ENCODE measurements around the gene ECE2. TPM values are rescaled to one million over a fixed set of nuclear protein-coding genes. Genes with fewer than 3 reads are reported as not detected.
"Not testable (repeated sequence)": the region's sequence is repeated elsewhere in the genome, so short reads cannot be mapped to it uniquely, and the experiment has no call there.

The ECE2 gene
- total RNA-seq, 2 experiments from 2014 or later, result not detected

GRCh38 chr3:184259878-184260723, 15.7 kb upstream of the ECE2 start:
- CTCF ChIA-PET, result interaction anchor here (1.5 kb wide), 1 partner anchor 10 kb away, joined by 6 read pairs; the partner anchor contains the start of gene EEF1AKMT4
- POLR2A ChIA-PET, result interaction anchor here (1.7 kb wide), 1 partner anchor 20 kb away, joined by 5 read pairs; no protein-coding TSS in a partner anchor

- POLR2A ChIA-PET, result interaction anchor here (0.6 to 1.7 kb wide), 3 partner anchors 21 to 376 kb away, joined by 3 to 5 read pairs (median 3); partner anchors contain the start of gene PARL
- CTCF ChIA-PET, result interaction anchor here (1.5 kb wide), 1 partner anchor 11 kb away, joined by 6 read pairs; the partner anchor contains the start of gene EEF1AKMT4
Measured at GRCh38 chr3:184260724-184261269, 15.0 kb upstream of the ECE2 start.

GRCh38 chr3:184261270-184261853, 14.5 kb upstream of the ECE2 start, which contains the start of gene CAMK2N2:
TSS of gene CAMK2N2 (minus strand) at chr3:184261553. CDS start at chr3:184261285, 268 bp downstream.
- ChIA-PET POLR2A (interaction anchor here (0.6 to 1.0 kb wide), 3 partner anchors 11 to 377 kb away, joined by 3 read pairs; partner anchors contain the start of genes EEF1AKMT4 and PARL), CTCF (no interaction called here)

GRCh38 chr3:184261854-184262763, 13.7 kb upstream of the ECE2 start:
- POLR2A ChIA-PET, result interaction anchor here (0.8 to 1.0 kb wide), 2 partner anchors 12 to 377 kb away, joined by 3 read pairs; partner anchors contain the start of genes EEF1AKMT4 and PARL
- CTCF ChIA-PET, result interaction anchor here (0.6 to 1.2 kb wide), 3 partner anchors 12 to 765 kb away, joined by 3 to 8 read pairs (median 4); partner anchors contain the start of gene EEF1AKMT4

- POLR2A ChIA-PET, result interaction anchor here (0.6 kb wide), 1 partner anchor 710 kb away, joined by 7 read pairs; no protein-coding TSS in a partner anchor
- CTCF ChIA-PET, result interaction anchor here (0.6 to 1.2 kb wide), 4 partner anchors 13 to 765 kb away, joined by 3 to 8 read pairs (median 4); partner anchors contain the start of gene EEF1AKMT4
Measured at GRCh38 chr3:184262764-184263179, 13.1 kb upstream of the ECE2 start.

- CTCF ChIA-PET, result interaction anchor here (1.0 kb wide), 1 partner anchor 20 kb away, joined by 3 read pairs; no protein-coding TSS in a partner anchor
- POLR2A ChIA-PET, result not testable (repeated sequence)
Measured at GRCh38 chr3:184267249-184267648, 8.6 kb upstream of the ECE2 start.

GRCh38 chr3:184272269-184272668, 3.6 kb upstream of the ECE2 start:
- POLR2A ChIA-PET, result no interaction called here
- CTCF ChIA-PET, result no interaction called here

GRCh38 chr3:184275381-184275701, 481 bp upstream of the ECE2 start:
- ChIA-PET POLR2A (no interaction called here), CTCF (no interaction called here)

GRCh38 chr3:184277366-184277765, 1.5 kb downstream of the ECE2 start:
- CTCF ChIA-PET, result no interaction called here

GRCh38 chr3:184282941-184283340, 7.1 kb downstream of the ECE2 start:
- ChIA-PET POLR2A (no interaction called here), CTCF (interaction anchor here (0.9 kb wide), 1 partner anchor 55 kb away, joined by 3 read pairs; no protein-coding TSS in a partner anchor)

More at GRCh38 chr3:184277366-184277765, 1.5 kb downstream of the ECE2 start:
- POLR2A ChIA-PET, result no interaction called here

GRCh38 chr3:184283681-184284080, 7.9 kb downstream of the ECE2 start:
- ChIA-PET CTCF (interaction anchor here (0.9 to 1.3 kb wide), 2 partner anchors 34 to 56 kb away, joined by 3 to 4 read pairs; partner anchors contain the start of gene EEF1AKMT4), POLR2A (no interaction called here)

GRCh38 chr3:184284696-184285095, 8.9 kb downstream of the ECE2 start:
- CTCF ChIA-PET, result interaction anchor here (1.0 to 1.4 kb wide), 3 partner anchors 12 to 58 kb away, joined by 3 to 4 read pairs (median 3); partner anchors contain the start of gene EEF1AKMT4
- POLR2A ChIA-PET, result no interaction called here

- POLR2A ChIA-PET, result interaction anchor here (0.6 kb wide), 1 partner anchor 59 kb away, joined by 3 read pairs; no protein-coding TSS in a partner anchor
- CTCF ChIA-PET, result interaction anchor here (0.7 to 4.1 kb wide), 11 partner anchors 9 to 396 kb away, joined by 3 to 23 read pairs (median 4); no protein-coding TSS in a partner anchor
Measured at GRCh38 chr3:184289426-184289938, 13.7 kb downstream of the ECE2 start.

- CTCF ChIA-PET, result interaction anchor here (1.6 to 4.1 kb wide), 2 partner anchors 10 to 63 kb away, joined by 4 to 23 read pairs; no protein-coding TSS in a partner anchor
- POLR2A ChIA-PET, result no interaction called here
Measured at GRCh38 chr3:184290331-184290730, 14.5 kb downstream of the ECE2 start.

GRCh38 chr3:184291044-184291737, 15.4 kb downstream of the ECE2 start:
- CTCF ChIA-PET, result interaction anchor here (4.1 kb wide), 1 partner anchor 64 kb away, joined by 23 read pairs; no protein-coding TSS in a partner anchor
- POLR2A ChIA-PET, result no interaction called here

- ChIA-PET POLR2A (no interaction called here), CTCF (interaction anchor here (1.2 to 4.1 kb wide), 2 partner anchors 64 to 72 kb away, joined by 3 to 23 read pairs; no protein-coding TSS in a partner anchor)
Measured at GRCh38 chr3:184291738-184292445, 16.1 kb downstream of the ECE2 start.

- ChIA-PET CTCF (interaction anchor here (1.9 kb wide), 1 partner anchor 46 kb away, joined by 6 read pairs; the partner anchor contains the start of gene EEF1AKMT4), POLR2A (no interaction called here)
Measured at GRCh38 chr3:184295771-184296170, 19.9 kb downstream of the ECE2 start.
